KG1 (cell line): ENCODE data around the gene HTR3D.
"Not testable (repeated sequence)": the region's sequence is repeated elsewhere in the genome, so short reads cannot be mapped to it uniquely, and the experiment has no call there.

ENCODE experiments used
- DNase-seq: peaks from one replicate; lab custom pipeline; 2025; lab: John Stamatoyannopoulos, UW

HTR3D gene

GRCh38 chr3:184071142-184071541 lies 39.6 kb downstream of the HTR3D start:
- not testable (repeated sequence) for DNase-seq

GRCh38 chr3:184073621-184074020 lies 42.1 kb downstream of the HTR3D start:
- no peak for DNase-seq

GRCh38 chr3:184075901-184076300 lies 44.4 kb downstream of the HTR3D start:
- no peak for DNase-seq

DNA sequence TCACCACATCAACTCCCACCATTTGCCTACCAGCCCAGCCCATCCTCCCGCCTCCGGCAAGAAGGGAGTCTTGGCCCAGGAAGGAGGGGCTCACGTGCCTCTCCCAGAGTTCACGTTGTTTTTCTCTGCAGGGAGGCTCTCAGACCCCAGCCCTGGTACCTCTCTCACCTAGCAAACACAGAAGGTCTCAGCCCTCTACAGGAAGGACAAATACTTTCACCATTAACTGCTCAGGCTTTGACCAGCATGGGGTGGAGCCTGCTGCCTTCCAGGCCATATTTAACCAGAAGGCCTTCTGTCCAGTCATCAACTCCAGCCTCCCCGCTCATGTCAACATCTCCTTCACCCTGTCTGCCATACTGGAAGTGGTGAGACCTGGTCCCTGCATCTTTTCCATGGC lies 46.3 kb downstream of the HTR3D start:
- no peak for DNase-seq

DNA sequence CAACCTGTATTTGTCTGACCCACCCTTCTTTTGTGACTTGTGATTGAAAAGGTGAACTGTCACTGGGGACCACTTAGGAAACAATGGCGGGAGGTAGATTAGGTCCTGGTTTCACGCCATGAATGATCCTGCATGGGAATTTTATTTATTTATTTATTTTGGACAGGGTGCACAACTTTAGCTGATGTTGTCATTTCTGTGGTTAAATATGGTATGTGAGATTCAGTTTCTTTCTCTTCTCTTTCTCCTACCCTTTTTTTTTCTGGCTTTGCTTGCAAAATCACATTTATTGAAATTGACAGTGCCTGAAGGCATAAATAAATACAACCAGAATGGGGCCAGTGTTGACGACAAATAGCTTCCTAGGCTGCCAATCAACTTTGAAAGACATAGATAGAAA lies 47.3 kb downstream of the HTR3D start:
- no peak for DNase-seq

GRCh38 chr3:184081116-184081830 lies 49.7 kb downstream of the HTR3D start:
- DNase-seq: no peak

- DNase-seq: no peak
Measured at GRCh38 chr3:184082034-184082433, 50.5 kb downstream of the HTR3D start.

DNA sequence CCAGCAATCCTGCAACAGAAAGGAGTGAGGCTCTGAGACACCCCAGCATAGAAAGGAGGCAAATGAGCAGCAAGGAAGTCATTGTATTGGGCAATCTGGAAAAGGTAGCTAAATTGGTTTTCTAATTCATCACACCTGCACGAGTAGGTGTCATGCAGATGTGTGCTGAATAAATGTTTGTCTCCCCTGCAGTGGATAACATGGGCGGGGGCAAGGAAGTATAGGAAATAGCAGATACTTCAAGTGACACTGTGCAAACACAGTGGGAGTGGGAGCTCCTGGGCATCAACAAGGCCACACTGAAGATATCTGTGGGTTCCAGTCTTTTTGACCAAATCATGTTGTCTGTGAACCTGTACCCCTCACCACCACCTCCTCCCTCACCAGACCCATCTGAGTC lies 50.9 kb downstream of the HTR3D start:
- DNase-seq: no peak

DNA sequence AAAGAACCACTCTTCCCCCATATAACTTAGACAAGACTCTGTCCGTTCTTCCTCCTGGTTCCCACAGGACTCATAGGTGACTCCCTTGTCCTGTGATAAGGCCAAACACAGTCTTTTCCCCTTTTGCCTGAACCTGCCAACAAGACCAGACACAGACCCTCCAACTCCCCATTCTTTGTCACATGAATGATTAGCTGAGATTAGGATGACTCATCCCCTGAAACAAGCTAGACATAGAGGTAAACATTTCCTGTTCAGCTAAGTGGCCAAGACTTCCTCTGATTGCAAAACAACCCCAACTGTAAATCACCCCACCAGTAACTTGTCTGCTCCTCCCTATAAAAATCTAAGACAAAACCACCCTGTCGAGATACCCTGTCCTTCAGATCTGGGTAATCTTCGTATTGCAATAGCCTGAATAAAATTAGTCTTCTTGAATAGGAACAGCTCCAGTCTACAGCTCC lies 53.9 kb downstream of the HTR3D start:
- peak; percentile 17 for DNase-seq
